Stimulated activated CD8-positive, alpha-beta memory T cell treated with anti-CD3 and anti-CD28 coated beads, Interleukin-15, amount 100 ng/mL, for 1 hour (primary cell): Measurements from ENCODE around the gene MRPL20.

Experiments used
- DNase-seq: peaks from one replicate; pipeline ENCODE4 v3.0.0-alpha.2; 2020; ENCODE audit warnings: low read depth

Gene MRPL20

DNA sequence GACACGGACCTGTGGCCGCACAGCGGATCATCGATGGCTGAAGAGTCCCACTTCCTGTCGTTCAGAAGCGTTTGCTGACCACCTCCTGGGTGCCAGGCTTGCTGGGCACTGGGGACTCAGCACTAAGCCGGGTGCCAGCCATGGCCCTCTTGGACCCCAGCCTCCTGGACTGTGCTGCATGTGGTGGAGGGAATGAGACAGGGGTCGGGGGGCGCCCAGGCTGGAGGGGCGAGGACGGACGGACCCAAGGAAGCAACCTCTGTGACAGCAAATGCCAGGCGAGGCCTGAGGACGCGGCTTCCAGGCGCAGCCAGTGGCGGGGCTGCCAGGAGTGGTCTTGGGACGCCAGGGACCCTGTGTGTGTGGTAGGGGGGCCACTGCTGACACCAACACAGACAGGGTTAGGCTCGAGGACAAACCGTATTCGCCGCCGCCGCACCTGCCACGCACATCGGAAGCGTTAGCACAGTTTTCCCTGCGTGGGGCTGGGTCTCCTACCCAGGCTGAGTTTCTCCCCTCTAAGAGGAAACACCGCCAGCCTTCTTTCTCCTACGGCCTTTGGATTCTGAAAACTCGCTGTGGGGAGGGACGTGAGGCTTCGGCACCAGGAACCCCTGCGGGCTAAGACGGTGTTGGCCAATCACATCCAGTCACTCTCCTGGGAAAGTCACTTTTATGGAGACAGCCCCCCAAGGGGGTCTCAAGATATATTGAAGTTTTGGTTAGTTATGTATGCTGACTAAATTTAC lies 45.7 kb downstream of the MRPL20 start:
- no peak for DNase-seq

GRCh38 chr1:1360506-1361169 lies 46.5 kb downstream of the MRPL20 start:
- no peak for DNase-seq

DNA sequence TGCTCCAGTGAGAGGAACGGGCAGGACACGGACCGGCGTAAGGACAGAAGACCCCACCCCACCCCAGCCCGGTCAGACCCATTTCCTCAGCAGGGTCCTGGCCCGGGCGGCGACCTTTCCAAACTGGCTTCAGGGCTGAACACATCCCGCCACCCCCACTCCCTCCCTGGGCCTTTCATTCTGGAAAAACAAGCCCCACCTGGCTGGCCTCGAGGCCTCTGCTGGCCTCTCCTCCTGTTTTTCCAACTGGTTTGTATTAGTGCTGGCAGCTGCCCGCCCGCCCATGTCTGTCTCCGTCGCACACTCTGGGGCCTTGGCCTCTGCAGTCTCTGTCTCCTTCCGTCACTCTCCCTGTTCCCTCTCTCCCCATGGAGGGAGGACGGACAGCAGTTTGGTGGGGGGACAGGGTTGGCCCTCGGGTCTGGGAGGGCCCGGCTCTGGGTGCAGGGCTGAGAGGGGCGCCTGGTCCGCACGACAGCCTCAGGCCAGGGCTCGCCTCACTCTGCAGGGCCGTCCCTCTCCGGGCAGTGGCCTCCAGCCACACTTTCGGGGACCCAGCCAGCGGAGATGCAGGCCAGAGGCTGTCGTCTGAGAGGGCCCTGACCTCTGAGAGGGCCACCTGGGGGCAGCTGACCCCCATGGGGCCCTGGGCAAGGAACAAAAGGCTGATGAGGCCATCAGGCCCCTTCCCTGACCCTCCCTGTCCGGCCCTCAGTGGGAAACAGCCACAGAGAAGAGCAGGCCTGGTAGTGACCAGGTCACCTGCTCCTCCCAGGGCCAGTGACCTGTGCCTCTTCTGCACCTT lies 47.2 kb downstream of the MRPL20 start:
- DNase-seq: no peak

- DNase-seq: no peak
These were observed 47.8 kb downstream of the MRPL20 start for GRCh38 chr1:1359308-1359663.

DNA sequence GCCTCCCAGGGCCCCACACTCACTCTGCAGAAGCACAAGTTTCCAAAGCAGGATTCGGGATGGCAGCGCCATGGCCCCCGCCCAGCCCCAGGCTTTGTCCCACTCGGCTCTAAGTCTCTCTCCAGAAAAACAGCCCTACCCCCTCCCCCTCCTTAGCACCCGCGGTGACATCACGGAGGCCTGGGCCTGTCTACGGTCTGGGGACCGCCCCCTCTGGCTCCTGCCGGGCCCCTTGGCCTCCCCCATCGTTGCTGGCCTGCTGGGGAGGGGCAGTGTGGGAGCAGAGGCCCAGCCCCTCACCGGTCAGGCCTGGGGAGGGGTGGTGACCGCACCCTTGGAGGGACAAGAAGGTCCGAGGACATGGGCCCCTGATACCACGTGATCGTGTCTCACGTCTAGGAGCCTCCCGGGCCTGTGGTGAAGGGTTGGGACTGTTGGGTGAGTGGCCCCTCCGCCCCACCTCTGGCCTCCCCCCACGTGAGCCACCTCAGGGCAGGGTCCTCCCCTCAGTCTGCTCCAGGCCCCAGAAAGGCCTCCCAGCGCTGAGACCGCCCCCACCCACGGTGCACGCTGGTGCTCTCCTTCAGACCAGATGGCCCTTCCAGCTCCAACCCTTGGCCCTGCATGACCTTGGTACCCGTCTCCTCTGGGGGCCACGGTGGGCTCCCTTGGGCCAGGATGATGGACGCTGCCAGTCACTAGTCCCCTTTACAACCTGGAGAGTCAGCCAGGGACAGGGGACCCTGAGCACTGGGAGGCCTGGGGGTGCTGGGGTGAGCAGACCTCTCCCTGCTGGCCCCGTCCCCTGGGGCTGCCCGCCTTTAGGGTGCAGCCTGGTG lies 48.4 kb downstream of the MRPL20 start, which contains the start of gene MXRA8:
TSS of gene MXRA8 (minus strand) at position 123 of the 839 bp plus-strand sequence. CDS start at position 72, 51 bp downstream.
- no peak for DNase-seq

- DNase-seq: no peak
These were observed 49.1 kb downstream of the MRPL20 start for GRCh38 chr1:1357871-1358432.

- no peak for DNase-seq
These were observed 50.2 kb downstream of the MRPL20 start for GRCh38 chr1:1356796-1357401.

DNA sequence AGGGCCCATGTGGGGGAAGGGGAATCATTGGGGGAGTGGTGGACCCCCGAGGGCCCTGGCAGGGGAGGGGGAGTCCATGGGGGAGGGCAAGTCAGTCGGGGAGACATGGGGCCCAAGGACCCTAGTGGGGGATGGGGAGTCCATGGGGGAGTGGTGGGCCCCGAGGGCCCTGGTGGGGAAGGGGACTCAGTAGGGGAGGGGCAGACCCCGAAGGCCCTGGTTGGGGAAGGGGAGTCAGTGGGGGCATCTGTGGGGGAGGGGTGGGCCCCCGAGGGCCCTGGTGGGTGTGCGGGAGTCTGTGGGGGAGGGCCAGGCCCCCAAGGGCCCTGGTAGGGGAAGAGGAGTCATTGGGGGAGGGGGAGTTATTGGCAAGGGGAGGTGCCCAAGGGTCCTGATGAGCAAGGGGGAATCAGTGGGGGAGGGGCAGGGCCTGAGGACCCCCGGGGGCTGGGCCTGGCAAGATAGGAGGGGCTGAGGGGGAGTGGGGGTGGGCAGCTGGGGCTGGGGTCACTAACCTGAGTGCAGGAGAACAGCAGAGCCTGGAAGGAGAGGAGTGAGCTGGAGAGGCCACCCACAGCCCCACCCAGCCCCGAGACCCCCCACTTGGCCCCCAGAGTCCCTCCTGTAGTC lies 50.8 kb downstream of the MRPL20 start:
- DNase-seq: no peak

DNA sequence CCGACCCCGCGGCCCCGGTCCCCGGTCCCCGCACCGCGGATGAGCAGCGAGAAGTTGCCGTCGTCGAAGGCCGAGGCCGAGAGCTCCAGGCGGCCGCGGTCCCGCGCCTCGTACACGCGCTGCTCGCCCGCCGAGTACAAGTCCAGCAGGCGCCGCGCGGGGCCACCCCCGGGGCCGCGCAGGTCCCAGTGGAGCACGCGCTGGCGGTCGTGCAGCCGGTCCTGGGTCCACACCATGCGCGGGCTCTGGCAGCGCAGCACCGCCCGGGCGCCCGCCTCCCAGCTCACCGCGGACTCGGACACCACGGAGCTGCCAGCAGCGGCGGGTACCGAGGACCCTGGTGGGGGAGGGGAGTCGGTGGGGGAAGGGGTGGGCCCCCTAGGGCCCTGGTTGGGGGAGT lies 51.7 kb downstream of the MRPL20 start:
- no peak for DNase-seq

- DNase-seq: no peak
These were observed 52.5 kb downstream of the MRPL20 start for GRCh38 chr1:1354271-1355247.

- DNase-seq: no peak
These were observed 53.5 kb downstream of the MRPL20 start for GRCh38 chr1:1353389-1354151.

DNA sequence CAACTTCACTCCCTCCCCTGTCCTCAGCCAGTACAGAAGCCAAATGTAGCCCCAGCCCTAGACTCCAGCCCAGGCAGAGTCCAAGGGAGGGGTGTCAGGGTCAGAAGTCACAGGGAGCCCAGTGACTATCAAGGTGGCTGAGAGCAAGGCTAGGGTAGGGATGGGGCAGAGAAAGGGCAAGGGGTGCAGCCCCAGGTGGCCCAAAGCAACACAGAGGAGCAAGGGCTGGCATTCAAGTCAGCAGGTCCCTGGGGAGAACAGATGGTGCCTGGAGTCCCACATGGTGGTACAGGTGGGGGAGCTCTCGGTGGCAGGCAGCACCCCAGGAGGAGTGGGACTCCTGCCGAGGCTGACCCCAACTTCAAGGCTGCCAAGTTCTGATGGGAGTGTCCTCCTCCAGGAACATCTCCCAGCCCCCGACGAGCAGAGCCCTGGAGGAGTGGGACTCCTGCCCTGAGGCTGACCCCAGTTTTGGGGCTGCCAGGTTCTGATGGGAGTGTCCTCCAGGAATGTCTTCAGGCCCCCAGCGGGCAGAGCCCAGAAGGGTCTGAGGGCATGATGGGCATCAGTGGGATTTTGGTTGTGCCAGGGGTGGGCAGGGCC lies 54.2 kb downstream of the MRPL20 start:
- DNase-seq: no peak
